H1 (cell line): ENCODE results near the gene NLGN4Y. TPM values are rescaled to one million over a fixed set of nuclear protein-coding genes. Genes with fewer than 3 reads are reported as not detected.

Experiments used
- EP300 ChIP-seq, 2 experiments: IDR thresholded peaks; 1 replicate in 1 of 2; 2 replicates in 1 of 2; pipeline ENCODE4 v1.6.1; 2011 to 2012; ENCODE audit warnings: low read depth in 2 of 2, low read length in 2 of 2, mild to moderate bottlenecking in 2 of 2, borderline replicate concordance in 1 of 2, inconsistent platforms in 1 of 2, moderate library complexity in 1 of 2
- RXRA ChIP-seq: IDR thresholded peaks from 2 replicates; pipeline ENCODE4 v1.6.1; 2011; ENCODE audit warnings: low read depth, mild to moderate bottlenecking, low read length, moderate library complexity; ENCODE audit not compliant: insufficient read depth
- SIN3A ChIP-seq, 2 experiments: IDR thresholded peaks in 1 of 2; conservative IDR thresholded peaks in 1 of 2; 2 replicates each; pipeline ENCODE4 v1.6.1; 2011 to 2012; ENCODE audit warnings: low read length in 2 of 2, improper control_type of control experiment in 1 of 2, low read depth in 1 of 2, mild to moderate bottlenecking in 1 of 2
- polyA plus RNA-seq, 7 experiments: library from polyadenylated mRNA; depleted of rRNA in 3 of 7; stranded (reverse) in 5 of 7; unstranded in 2 of 7; fragments of >200 nt in 5 of 7; fragments of 200-250 nt in 2 of 7; gene quantifications; 1 replicate in 5 of 7; 2 replicates in 1 of 7; 4 replicates in 1 of 7; pipeline versions ENCODE4 v1.2.1 to v1.2.3, GENCODE V29; 2011 to 2013; ENCODE audit warnings: missing spikeins in 2 of 7, mixed read lengths in 2 of 7
- total RNA-seq: library from RNA; stranded (reverse); fragmentation: NEBNext Ultra II Directional; extraction: Animal tissue kit (Norgen Biotek cat#: 25700); gene quantifications from 2 replicates; pipeline ENCODE4 v1.2.1, GENCODE V29; 2021

The NLGN4Y gene
- total and polyA plus RNA-seq, 2 of the 8 experiments (the other 6 are each of a cell fraction or from before 2014, with no cell fraction given): 35.7 to 51.3 TPM

GRCh38 chrY:14822906-14823305 lies 298.6 kb downstream of the NLGN4Y start (continued):
- TF ChIP-seq SIN3A (conservative IDR thresholded peaks at IDR 0.05 in 1 of 2, IDR thresholded peaks at IDR 0.05 in 1 of 2; ENCODE audit: low read depth in 1 of 2, low read length in 2 of 2) (no peak), EP300 (IDR thresholded peaks at IDR 0.05; ENCODE audit: borderline replicate concordance in 1 of 2, low read depth in 2 of 2, low read length in 2 of 2) (no peak), RXRA (no peak)
